Transverse colon (tissue), 4 donors: ENCODE data around the gene ARHGAP40.

Experiments
- POLR2A ChIP-seq: fragments of 450-650 bp; IDR thresholded peaks from one replicate; pipeline ENCODE4 v1.6.1; 2016; ENCODE audit warnings: antibody characterized with exemption, mild to moderate bottlenecking, moderate library complexity
- POLR2AphosphoS5 ChIP-seq, 3 donors: sonication (generic); formaldehyde crosslinking; IDR thresholded peaks; one replicate each; pipeline ENCODE4 v1.6.1; 2016; ENCODE audit warnings: antibody characterized with exemption in 3 of 3
- TF ChIP-seq, protein P1 (sequence below), 5 experiments: fragments of 200-600 bp in 3 of 5; fragments of 450-650 bp in 2 of 5; sonication (generic) in 3 of 5; IDR thresholded peaks; 1 replicate in 2 of 5; 2 replicates in 3 of 5; pipeline ENCODE4 v1.5.1; 2016 to 2017; ENCODE audit warnings: antibody characterized with exemption in 5 of 5, inconsistent platforms in 3 of 5, mild to moderate bottlenecking in 2 of 5, moderate library complexity in 1 of 5

DNA sequence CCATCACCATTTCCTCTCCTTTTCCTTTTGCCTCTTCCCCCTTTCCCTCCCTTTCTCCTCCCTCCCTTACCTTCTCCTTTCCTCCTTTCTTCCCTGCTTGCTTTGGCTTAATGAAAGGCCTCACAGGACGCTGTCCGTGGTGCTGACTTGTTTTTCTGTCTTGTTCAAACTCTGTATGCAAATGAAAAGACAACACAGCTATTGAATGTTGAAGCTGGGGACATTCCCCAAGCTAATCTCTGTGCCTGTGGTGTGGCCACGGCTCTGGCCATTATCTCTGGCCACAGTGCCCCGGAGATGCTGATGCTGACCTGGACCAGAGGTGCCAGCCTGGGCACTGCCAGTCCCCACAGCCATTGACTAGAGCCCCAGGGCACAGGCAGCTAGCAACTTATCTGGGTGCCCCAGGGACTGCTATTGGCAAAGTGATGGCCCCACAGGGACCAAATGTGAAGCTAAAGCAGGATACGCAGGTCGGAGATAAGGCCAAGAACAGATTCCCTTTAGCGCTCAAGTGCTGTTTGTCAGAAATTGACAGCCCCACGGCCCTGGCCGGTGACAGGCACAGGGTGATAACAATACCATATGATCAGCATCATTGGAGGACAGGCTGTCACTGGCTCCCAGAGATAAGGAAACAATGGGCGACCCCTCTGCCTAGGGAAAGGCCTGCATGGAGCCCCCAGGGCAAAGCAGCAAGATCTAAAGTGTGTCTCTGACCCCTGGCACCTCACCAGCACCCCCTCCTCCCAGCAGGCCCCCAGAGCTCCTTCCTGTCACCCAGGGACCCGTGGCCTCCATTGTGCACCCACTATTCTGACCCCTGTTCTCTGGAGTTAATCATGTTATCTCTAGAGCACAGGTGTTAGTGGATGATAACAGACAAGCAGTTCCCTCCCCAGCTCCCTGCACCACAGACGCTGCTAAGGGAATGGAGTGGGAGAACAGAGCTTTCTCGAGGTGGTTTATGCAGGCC lies 91.1 kb downstream of the ARHGAP40 start:
- no peak for TF ChIP-seq POLR2AphosphoS5 (IDR thresholded peaks at IDR 0.05)
- TF ChIP-seq, protein P1, sequence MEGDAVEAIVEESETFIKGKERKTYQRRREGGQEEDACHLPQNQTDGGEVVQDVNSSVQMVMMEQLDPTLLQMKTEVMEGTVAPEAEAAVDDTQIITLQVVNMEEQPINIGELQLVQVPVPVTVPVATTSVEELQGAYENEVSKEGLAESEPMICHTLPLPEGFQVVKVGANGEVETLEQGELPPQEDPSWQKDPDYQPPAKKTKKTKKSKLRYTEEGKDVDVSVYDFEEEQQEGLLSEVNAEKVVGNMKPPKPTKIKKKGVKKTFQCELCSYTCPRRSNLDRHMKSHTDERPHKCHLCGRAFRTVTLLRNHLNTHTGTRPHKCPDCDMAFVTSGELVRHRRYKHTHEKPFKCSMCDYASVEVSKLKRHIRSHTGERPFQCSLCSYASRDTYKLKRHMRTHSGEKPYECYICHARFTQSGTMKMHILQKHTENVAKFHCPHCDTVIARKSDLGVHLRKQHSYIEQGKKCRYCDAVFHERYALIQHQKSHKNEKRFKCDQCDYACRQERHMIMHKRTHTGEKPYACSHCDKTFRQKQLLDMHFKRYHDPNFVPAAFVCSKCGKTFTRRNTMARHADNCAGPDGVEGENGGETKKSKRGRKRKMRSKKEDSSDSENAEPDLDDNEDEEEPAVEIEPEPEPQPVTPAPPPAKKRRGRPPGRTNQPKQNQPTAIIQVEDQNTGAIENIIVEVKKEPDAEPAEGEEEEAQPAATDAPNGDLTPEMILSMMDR (IDR thresholded peaks at IDR 0.05): no peak
- no peak for TF ChIP-seq POLR2A
